ENCODE data around the gene CCL5. TPM values are rescaled to one million over a fixed set of nuclear protein-coding genes. Genes with fewer than 3 reads are reported as not detected.

CCL5 gene
- total and polyA plus RNA-seq, 2 donors (not counting 3 experiments of a cell fraction or from before 2014, with no cell fraction given): not detected

DNA sequence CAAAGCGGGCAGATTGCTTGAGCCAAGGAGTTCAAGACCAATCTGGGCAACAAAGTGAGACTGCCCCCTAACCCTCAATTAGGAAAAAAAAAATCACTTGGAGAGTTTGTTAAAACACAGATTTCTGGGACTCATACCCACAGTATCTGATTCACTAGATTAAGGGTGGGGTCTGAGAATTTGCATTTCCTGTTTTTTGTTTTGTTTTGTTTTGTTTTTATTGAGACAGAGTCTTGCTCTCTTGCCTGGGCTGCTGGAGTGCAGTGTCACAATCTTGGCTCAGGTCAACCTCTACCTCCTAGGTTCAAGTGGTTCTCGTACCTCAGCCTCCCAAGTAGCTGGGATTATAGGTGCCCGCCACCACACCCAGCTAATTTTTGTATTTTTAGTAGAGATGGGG lies 12.6 kb downstream of the CCL5 start:
- H3K79me2 ChIP-seq (ENCODE audit: control insufficient read depth, insufficient read depth, low read length): no peaks in the 10 kb centered on the region
- TF ChIP-seq POLR2AphosphoS5 (IDR thresholded peaks at IDR 0.05; ENCODE audit: insufficient read depth, low read depth, low read length) (no peak), FOS (IDR thresholded peaks at IDR 0.05; ENCODE audit: borderline replicate concordance, insufficient read depth, low read length) (no peak), JUN (IDR thresholded peaks at IDR 0.05; ENCODE audit: borderline replicate concordance, insufficient read depth, insufficient read length, low read depth) (no peak), MYC (IDR thresholded peaks at IDR 0.05; ENCODE audit: low read depth, low read length) (no peak), GATA2 (IDR thresholded peaks at IDR 0.05; ENCODE audit: insufficient read depth, insufficient read length, low read depth, low read length) (no peak), MAX (IDR thresholded peaks at IDR 0.05; ENCODE audit: insufficient read depth, insufficient read length) (no peak), EZH2 (IDR thresholded peaks at IDR 0.05; ENCODE audit: borderline replicate concordance, low read depth, low read length, severe bottlenecking) (no peak)
- TF ChIP-seq, protein P1, sequence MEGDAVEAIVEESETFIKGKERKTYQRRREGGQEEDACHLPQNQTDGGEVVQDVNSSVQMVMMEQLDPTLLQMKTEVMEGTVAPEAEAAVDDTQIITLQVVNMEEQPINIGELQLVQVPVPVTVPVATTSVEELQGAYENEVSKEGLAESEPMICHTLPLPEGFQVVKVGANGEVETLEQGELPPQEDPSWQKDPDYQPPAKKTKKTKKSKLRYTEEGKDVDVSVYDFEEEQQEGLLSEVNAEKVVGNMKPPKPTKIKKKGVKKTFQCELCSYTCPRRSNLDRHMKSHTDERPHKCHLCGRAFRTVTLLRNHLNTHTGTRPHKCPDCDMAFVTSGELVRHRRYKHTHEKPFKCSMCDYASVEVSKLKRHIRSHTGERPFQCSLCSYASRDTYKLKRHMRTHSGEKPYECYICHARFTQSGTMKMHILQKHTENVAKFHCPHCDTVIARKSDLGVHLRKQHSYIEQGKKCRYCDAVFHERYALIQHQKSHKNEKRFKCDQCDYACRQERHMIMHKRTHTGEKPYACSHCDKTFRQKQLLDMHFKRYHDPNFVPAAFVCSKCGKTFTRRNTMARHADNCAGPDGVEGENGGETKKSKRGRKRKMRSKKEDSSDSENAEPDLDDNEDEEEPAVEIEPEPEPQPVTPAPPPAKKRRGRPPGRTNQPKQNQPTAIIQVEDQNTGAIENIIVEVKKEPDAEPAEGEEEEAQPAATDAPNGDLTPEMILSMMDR (IDR thresholded peaks at IDR 0.05; ENCODE audit: extremely low read depth in 1 of 2, insufficient read depth in 1 of 2, low read depth in 1 of 2, low read length in 2 of 2): no peak
- no peak overlapping the region for H2AFZ ChIP-seq (ENCODE audit: low read depth, low read length)
- FAIRE-seq (no peak), DNase-seq (ENCODE audit: low read depth, low spot score) (no peak)
- CTCF ChIA-PET: no interaction called here
- H3K9ac ChIP-seq (replicated peaks; ENCODE audit: extremely low read depth, insufficient read depth, low read length): no peak overlapping the region
- intact Hi-C loops (cut with micrococcal nuclease) (no loop called here), dilution Hi-C loops (cut with MboI; ENCODE audit: extremely low pct_ligation_motif_present, low sequenced_read_pairs) (no loop called here)
- H3K4me1 ChIP-seq (ENCODE audit: control insufficient read depth, extremely low read depth, insufficient read depth, low read length): peaks cover 10% of the 10 kb centered on the region
- H3K27ac ChIP-seq (ENCODE audit: insufficient read depth, low read depth, low read length): no peak overlapping the region
- no peaks in the 10 kb centered on the region for H3K9me1 ChIP-seq (replicated peaks; ENCODE audit: control insufficient read depth, extremely low read depth, insufficient read depth, low read length)
- POLR2A ChIA-PET: no interaction called here
- H3K4me3 ChIP-seq (replicated peaks in 1 of 3; ENCODE audit: insufficient read depth in 1 of 3, low read depth in 1 of 3, low read length in 3 of 3): no peak overlapping the region
- no peak overlapping the region for H3K4me2 ChIP-seq (ENCODE audit: insufficient read depth, low read length)
- no peaks in the 10 kb centered on the region for H3K36me3 ChIP-seq (ENCODE audit: control insufficient read depth in 2 of 2, extremely low read depth in 1 of 2, insufficient read depth in 2 of 2, low read length in 2 of 2)
- H3K9me3 ChIP-seq (replicated peaks; ENCODE audit: control insufficient read depth, insufficient read depth, low read length): no peaks in the 10 kb centered on the region
- no TSS peak for BruUV-seq (replicated peaks)
- H4K20me1 ChIP-seq (replicated peaks; ENCODE audit: control insufficient read depth, extremely low read depth, insufficient read depth, low read length): no peaks in the 10 kb centered on the region
- no peaks in the 10 kb centered on the region for H3K27me3 ChIP-seq (ENCODE audit: control insufficient read depth in 2 of 2, insufficient read depth in 2 of 2, low read length in 2 of 2)

All from endothelial cell of umbilical vein (primary cell).